Stimulated activated CD8-positive, alpha-beta memory T cell treated with anti-CD3 and anti-CD28 coated beads, Interleukin-7, amount 100 ng/mL, for 24 hours (primary cell): Measurements from ENCODE around the gene CCDC178.
"Not testable (repeated sequence)": the region's sequence is repeated elsewhere in the genome, so short reads cannot be mapped to it uniquely, and the experiment has no call there.

Experiments
- DNase-seq: peaks from one replicate; pipeline ENCODE4 v3.0.0-alpha.2; 2020; ENCODE audit warnings: low read depth

Gene CCDC178

GRCh38 chr18:33210575-33211189, 229.8 kb downstream of the CCDC178 start:
- no peak for DNase-seq

- no peak for DNase-seq
Measured at GRCh38 chr18:33205777-33206176, 234.7 kb downstream of the CCDC178 start.

- no peak for DNase-seq
Measured at GRCh38 chr18:33201509-33201926, 239.0 kb downstream of the CCDC178 start.

GRCh38 chr18:33195795-33196194, 244.7 kb downstream of the CCDC178 start:
- no peak for DNase-seq

GRCh38 chr18:33194793-33195192, 245.7 kb downstream of the CCDC178 start:
- no peak for DNase-seq

GRCh38 chr18:33184958-33185357, 255.6 kb downstream of the CCDC178 start:
- no peak for DNase-seq

GRCh38 chr18:33184175-33184574, 256.3 kb downstream of the CCDC178 start:
- no peak for DNase-seq

GRCh38 chr18:33183136-33183535, 257.4 kb downstream of the CCDC178 start:
- no peak for DNase-seq

- DNase-seq: no peak
Measured at GRCh38 chr18:33181016-33181415, 259.5 kb downstream of the CCDC178 start.

DNA sequence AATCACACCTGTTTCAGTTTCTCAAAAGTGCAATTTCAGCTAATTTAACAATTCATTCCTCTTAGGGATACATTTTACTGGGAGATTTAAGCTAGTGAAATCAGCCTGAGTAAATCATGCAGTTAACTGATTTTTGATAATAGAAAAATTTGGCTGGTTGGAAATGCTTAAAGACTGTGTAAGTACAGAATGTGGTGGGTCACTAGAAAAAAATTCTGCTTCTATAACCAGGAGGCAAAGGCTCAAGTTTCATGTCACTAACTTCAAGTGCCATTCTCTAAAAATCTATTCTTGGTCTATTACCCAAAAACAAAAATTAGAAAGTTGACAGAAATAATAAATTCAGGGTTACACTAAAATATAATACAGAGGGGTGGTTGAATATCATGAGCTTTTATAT, 271.3 kb downstream of the CCDC178 start:
- no peak for DNase-seq

DNA sequence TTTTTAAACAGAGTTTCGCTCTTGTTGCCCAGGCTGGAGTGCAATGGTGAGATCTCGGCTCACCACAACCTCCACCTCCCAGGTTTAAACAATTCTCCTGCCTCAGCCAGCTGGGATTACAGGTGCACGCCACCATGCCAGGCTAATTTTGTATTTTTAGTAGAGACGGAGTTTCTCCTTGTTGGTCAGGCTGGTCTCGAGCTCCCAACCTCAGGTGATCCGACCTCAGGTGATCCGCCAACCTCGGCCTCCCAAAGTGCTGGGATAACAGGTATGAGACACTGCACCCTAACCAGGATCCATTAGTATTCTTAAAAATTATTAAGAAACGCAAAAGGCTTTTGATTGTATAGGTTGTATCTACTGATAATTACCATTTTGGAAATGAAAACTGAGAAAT, 276.4 kb downstream of the CCDC178 start:
- DNase-seq: not testable (repeated sequence)

DNA sequence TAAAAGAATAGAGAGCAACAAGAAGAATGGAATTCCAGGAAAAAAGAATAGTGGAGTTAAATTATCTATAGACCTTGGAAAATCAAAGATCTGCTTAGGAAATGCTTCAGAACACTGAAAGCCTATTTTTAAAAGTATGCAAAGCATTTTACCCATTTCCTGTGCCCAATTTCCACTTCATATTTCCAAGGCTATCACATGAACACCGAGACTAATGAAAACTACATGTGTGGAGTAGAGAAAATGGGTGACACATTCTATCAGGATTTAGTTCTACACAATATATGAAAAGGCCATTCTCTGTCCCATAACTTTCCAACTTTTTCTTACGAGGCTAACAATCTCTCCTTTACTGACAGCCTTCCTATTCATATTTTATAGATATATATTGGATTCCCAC, 279.4 kb downstream of the CCDC178 start:
- DNase-seq: no peak

DNA sequence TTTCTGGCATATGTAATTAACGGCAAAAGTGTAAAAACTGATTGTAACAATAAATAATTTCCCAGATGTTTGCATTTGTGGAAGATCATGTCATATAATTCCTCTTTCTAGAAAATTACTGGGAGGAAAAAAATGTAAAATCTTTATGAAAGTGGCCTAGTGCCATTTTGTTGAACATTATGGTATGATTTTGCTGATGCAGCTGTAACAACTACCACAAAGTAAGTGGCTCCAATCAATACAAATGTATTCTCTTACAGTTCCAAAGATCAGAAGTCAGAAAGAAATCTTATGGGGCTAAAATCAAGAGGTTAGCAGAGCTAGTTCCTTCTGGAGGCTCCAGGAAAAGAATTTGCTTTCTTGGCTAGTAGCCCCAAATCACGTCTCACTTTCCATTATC, 281.4 kb downstream of the CCDC178 start:
- no peak for DNase-seq

GRCh38 chr18:33157893-33158292, 282.6 kb downstream of the CCDC178 start:
- no peak for DNase-seq

- no peak for DNase-seq
Measured at GRCh38 chr18:33156906-33157470, 283.5 kb downstream of the CCDC178 start.

GRCh38 chr18:33154049-33154448, 286.5 kb downstream of the CCDC178 start:
- DNase-seq: no peak

DNA sequence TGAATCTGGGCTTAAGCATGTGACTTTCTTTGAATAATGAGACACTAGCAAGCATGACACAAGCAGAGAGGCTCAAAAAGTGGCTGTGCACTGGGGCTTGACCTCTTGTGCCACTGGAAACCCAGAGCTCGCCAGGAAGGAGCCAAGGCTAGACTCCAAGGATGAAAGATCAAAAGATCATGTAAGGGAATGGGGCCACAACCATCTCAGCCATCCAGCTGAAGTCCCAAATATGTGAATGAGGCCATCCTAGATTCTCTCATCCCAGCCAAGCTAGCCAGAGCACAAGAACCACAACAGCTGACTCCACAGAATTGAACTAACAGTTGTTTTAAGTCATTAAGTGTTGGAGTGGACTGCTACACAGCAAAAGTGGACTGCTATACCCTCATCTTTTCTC, 288.1 kb downstream of the CCDC178 start:
- no peak for DNase-seq

DNA sequence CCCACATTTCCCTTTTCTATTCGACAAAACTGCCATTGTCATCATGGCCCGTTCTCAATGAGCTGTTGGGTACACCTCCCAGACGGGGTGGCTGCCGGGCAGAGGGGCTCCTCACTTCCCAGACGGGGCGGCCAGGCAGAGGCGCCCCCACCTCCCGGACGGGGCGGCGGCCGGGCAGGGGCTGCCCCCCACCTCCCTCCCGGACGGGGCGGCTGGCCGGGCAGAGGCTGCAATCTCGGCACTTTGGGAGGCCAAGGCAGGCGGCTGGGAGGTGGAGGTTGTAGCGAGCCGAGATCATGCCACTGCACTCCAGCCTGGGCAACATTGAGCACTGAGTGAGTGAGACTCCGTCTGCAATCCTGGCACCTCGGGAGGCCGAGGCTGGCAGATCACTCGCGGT, 292.7 kb downstream of the CCDC178 start:
- DNase-seq: not testable (repeated sequence)

DNA sequence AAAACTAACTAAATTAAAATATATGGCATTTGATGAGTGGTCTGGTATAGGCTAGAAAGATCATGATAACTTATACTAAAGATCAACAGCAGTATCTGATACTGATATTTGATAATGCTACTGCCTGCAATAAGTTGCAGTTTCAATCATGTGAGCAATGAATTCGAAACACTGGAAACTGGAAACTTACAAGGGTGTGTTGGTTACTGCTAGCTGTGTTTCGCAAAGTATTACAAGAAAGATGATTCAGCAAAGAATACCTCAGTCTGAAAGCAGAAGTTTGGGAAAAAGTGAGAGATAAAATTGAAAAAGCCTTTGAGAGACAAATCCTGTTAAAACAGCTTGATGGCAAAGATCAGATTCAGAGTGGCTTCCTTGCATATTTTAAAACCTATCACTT, 294.5 kb downstream of the CCDC178 start:
- DNase-seq: no peak

DNA sequence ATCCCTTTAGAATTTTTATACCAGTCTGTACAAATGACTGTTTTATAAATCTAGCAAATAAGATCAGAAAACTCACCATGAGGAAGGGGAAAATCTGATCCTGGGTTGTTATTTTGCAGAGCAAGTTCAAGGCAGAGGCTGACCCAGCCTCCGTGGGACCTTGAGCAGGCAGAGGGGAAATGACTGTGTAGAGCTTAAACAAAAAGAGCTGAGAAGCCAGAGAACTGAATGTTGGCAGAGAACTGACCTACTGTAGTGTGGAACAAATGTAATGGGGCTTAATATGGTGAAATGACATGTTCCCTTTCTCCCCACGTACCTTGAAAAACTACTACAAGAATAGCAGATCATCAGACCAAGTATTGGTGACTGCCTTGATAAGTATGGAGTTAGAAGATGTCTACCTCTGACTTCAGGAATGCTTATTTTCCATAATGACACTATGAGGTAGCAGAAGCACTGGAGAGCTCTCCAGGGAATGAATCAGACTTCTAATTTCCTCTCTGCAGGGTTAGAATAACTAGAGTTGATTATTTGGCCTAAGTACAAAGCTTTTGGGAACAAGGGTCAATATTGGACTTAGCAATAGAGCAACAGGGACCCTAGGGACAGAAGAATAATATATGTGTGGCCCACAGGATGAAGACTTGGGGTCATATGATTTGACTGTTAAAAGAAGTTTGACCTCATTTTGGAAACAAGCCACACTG, 304.4 kb downstream of the CCDC178 start:
- no peak for DNase-seq

- DNase-seq: no peak
Measured at GRCh38 chr18:33132657-33133056, 307.9 kb downstream of the CCDC178 start.

GRCh38 chr18:33128581-33128980, 311.9 kb downstream of the CCDC178 start:
- no peak for DNase-seq

DNA sequence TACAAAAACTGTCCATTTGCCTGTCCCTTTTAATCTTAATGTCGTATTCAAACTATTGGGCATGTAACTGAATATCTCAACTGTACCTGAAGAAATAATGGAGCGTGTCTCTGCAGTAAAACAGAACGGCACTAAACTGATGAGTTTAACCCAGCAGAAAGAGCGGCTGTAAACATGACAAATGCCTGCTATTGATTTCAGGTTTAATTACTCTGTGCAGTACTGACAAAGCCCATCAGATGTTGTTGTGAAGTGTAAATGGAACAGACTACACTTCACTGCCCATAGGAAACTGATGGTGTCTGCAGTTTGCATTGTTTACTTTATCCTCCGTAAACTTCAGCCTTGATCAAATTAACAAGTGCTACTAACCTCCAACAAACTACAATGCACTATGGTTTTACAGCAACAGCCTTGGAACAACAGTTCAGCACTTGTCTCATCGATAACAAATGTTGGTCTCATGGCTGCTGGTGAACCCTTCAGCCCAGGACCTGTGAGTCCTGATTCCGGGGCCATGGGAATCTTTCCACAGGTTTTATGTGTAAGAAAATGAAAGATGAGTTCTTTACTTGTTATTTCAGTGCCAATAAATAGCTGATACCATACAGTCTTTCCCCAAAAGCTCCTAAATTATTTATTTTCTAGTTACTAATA, 316.5 kb downstream of the CCDC178 start:
- no peak for DNase-seq
